Ectodermal cell (in vitro differentiated cells): ENCODE results near the gene GFY.

Source experiments
- H3K27ac ChIP-seq: 2 replicates; pipeline ENCODE4 v1.7.0; 2013; ENCODE audit warnings: mild to moderate bottlenecking, low read depth, low read length; ENCODE audit not compliant: insufficient read depth, poor library complexity, severe bottlenecking
- H3K27me3 ChIP-seq: 2 replicates; pipeline ENCODE4 v1.7.0; 2013; ENCODE audit warnings: mild to moderate bottlenecking, low read length; ENCODE audit not compliant: insufficient read depth, control insufficient read depth, poor library complexity, severe bottlenecking
- H3K36me3 ChIP-seq: one replicate; pipeline ENCODE4 v1.7.0; 2013; ENCODE audit warnings: low read length; ENCODE audit not compliant: control insufficient read depth, insufficient read depth
- H3K4me1 ChIP-seq: one replicate; pipeline ENCODE4 v1.7.0; 2013; ENCODE audit warnings: low read length; ENCODE audit not compliant: control insufficient read depth, insufficient read depth
- H3K4me3 ChIP-seq: 2 replicates; pipeline ENCODE4 v1.7.0; 2013; ENCODE audit warnings: low read depth, low read length, control low read depth; ENCODE audit not compliant: insufficient read depth
- H3K9me3 ChIP-seq: 2 replicates; pipeline ENCODE4 v1.7.0; 2013; ENCODE audit warnings: mild to moderate bottlenecking, low read length, moderate library complexity; ENCODE audit not compliant: control insufficient read depth
- WGBS, 2 experiments: methylation state at CpG; one replicate each; pipeline ENCODE4 v1.1.7; 2013; ENCODE audit warnings: missing lambda C conversion rate in 2 of 2; 5-methylcytosine and 5-hydroxymethylcytosine counted together

Gene GFY

GRCh38 chr19:49428547-49429451 lies 3.6 kb downstream of the GFY start:
- Histone ChIP-seq H3K4me3 (peak overlapping the region; percentile 42), H3K27ac (no peak overlapping the region)
- WGBS, 2 experiments = 12 to 19% methylated on average over 29 of the region's 29 CpGs

GRCh38 chr19:49430172-49430677 lies 5.0 kb downstream of the GFY start:
- 83 to 84% methylated on average over 9 of the region's 9 CpGs for WGBS, 2 experiments
- Histone ChIP-seq H3K4me3 (no peak overlapping the region), H3K9me3 (no peaks in the 10 kb centered on the region), H3K27ac (no peak overlapping the region), H3K27me3 (peaks cover 96% of the 10 kb centered on the region), H3K36me3 (no peaks in the 10 kb centered on the region), H3K4me1 (peaks cover 21% of the 10 kb centered on the region)

More at GRCh38 chr19:49428547-49429451, 3.6 kb downstream of the GFY start:
- Histone ChIP-seq H3K4me1 (peaks cover 24% of the 10 kb centered on the region), H3K36me3 (no peaks in the 10 kb centered on the region), H3K27me3 (peaks cover 99% of the 10 kb centered on the region), H3K9me3 (no peaks in the 10 kb centered on the region)

GRCh38 chr19:49430678-49431329 lies 5.6 kb downstream of the GFY start:
- H3K36me3 ChIP-seq = no peaks in the 10 kb centered on the region
- no peaks in the 10 kb centered on the region for H3K9me3 ChIP-seq
- H3K27ac ChIP-seq = no peak overlapping the region
- peaks cover 96% of the 10 kb centered on the region for H3K27me3 ChIP-seq
- WGBS, 2 experiments = 75 to 80% methylated on average over 28 of the region's 28 CpGs
- peaks cover 17% of the 10 kb centered on the region for H3K4me1 ChIP-seq
- H3K4me3 ChIP-seq = no peak overlapping the region

DNA sequence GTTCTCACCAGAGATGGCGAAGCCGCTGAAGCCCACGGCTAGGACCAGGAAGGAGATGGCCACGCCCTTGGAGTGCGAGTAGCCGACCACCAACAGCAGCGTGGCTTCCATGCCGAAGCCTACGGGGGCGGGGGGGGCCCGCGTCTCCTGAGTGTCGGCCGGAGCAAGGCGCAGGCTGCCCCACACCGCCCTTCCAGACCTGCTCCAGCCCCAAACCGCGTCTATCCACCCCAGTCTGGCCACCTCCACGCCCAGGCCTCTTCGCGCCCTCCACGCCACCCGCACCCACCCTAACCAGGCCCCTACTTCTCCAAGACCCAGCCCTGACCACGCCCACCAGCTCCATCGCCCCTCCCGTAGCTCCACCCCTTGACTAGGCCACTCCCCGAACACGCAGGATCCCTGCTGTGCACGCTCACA lies 6.2 kb downstream of the GFY start:
- 79 to 85% methylated on average over 28 to 29 of the region's 29 CpGs for WGBS, 2 experiments
- no peak overlapping the region for H3K27ac ChIP-seq
- H3K36me3 ChIP-seq = no peaks in the 10 kb centered on the region
- peaks cover 96% of the 10 kb centered on the region for H3K27me3 ChIP-seq
- H3K9me3 ChIP-seq = no peaks in the 10 kb centered on the region
- peaks cover 12% of the 10 kb centered on the region for H3K4me1 ChIP-seq
- no peak overlapping the region for H3K4me3 ChIP-seq

DNA sequence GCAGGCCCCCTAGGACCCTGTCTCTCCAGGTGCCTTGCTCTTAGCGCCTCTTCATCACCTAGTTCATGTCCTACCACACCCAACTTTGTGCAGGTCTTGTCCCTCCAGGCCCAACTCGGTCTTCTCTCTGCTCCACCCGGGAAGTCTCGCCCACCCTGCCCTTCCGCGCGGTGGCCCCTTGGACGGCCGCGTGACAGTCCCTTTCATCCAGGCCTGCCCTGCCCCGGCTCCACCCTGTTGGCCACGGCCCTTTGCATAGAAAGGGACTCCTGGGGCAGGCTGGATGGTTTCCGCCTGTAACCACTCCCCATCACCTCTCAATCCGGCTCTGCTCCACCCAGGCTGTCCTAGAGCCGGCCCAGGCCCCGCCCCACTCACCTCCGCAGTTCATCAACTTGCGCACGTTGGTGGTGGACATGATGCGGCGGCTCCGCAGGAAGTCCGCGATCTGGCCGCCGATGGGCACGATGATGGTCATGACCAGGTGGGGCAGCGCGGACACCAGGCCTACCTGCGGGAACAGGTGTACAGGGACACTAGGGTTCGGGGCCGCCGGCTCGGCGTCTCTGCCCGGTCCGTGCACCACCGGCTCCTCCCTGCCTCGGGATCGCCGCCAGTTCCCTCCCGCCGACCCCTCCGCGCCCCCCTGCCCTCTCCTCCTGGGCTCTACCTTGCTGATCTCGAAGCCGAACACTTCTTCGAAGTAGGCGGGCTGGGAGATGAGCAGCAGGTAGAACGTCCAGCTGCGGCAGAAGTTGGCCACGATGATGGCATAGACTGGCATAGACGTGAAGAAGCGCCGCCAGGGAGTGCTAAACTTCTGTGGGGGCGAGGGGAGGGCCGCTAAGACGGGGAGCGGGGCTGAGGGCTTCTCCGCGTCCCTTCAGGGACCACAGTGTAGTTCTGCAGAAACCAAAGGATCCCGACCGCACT lies 7.2 kb downstream of the GFY start:
- Histone ChIP-seq H3K27me3 (peaks cover 96% of the 10 kb centered on the region), H3K4me1 (peaks cover 8% of the 10 kb centered on the region), H3K4me3 (peak overlapping the region; percentile 13), H3K36me3 (no peaks in the 10 kb centered on the region), H3K9me3 (no peaks in the 10 kb centered on the region), H3K27ac (no peak overlapping the region)
- WGBS, 2 experiments = 16% methylated on average over 63 of the region's 63 CpGs

- Histone ChIP-seq H3K27ac (no peak overlapping the region), H3K4me1 (peaks cover 8% of the 10 kb centered on the region), H3K9me3 (no peaks in the 10 kb centered on the region), H3K4me3 (no peak overlapping the region), H3K36me3 (no peaks in the 10 kb centered on the region), H3K27me3 (peaks cover 96% of the 10 kb centered on the region)
- WGBS, 2 experiments = 69 to 72% methylated on average over 31 of the region's 31 CpGs
Measured at GRCh38 chr19:49433240-49433901, 8.2 kb downstream of the GFY start.

- no peaks in the 10 kb centered on the region for H3K36me3 ChIP-seq
- WGBS, 2 experiments = 91% methylated on average over 18 of the region's 18 CpGs
- no peak overlapping the region for H3K4me3 ChIP-seq
- no peaks in the 10 kb centered on the region for H3K9me3 ChIP-seq
- peaks cover 96% of the 10 kb centered on the region for H3K27me3 ChIP-seq
- H3K4me1 ChIP-seq = peaks cover 5% of the 10 kb centered on the region
- H3K27ac ChIP-seq = no peak overlapping the region
Measured at GRCh38 chr19:49434907-49435583, 9.9 kb downstream of the GFY start.

GRCh38 chr19:49435670-49436069 lies 10.5 kb downstream of the GFY start:
- H3K27ac ChIP-seq = no peak overlapping the region
- no peaks in the 10 kb centered on the region for H3K9me3 ChIP-seq
- WGBS, 2 experiments = 93 to 94% methylated on average over 10 of the region's 10 CpGs
- peaks cover 96% of the 10 kb centered on the region for H3K27me3 ChIP-seq
- H3K4me3 ChIP-seq = no peak overlapping the region
- H3K4me1 ChIP-seq = peaks cover 5% of the 10 kb centered on the region
- H3K36me3 ChIP-seq = no peaks in the 10 kb centered on the region

GRCh38 chr19:49436381-49437017 lies 11.3 kb downstream of the GFY start:
- no peak overlapping the region for H3K27ac ChIP-seq
- H3K36me3 ChIP-seq = no peaks in the 10 kb centered on the region
- no peaks in the 10 kb centered on the region for H3K9me3 ChIP-seq
- H3K27me3 ChIP-seq = peaks cover 97% of the 10 kb centered on the region
- no peak overlapping the region for H3K4me3 ChIP-seq
- H3K4me1 ChIP-seq = no peaks in the 10 kb centered on the region
- WGBS, 2 experiments = 66 to 69% methylated on average over 42 of the region's 42 CpGs
